GM20431 (cell line): ENCODE data around the gene IFT57.
"Not testable (repeated sequence)": the region's sequence is repeated elsewhere in the genome, so short reads cannot be mapped to it uniquely, and the experiment has no call there.

Experiments
- in situ Hi-C: fragments of 300-500 bp; cut with MseI, MboI; formaldehyde crosslinking; loops from one replicate; pipeline ENCODE4 v1.15.0; 2020; ENCODE audit warnings: low sequenced_read_pairs; ENCODE audit not compliant: unreplicated experiment

Gene IFT57

DNA sequence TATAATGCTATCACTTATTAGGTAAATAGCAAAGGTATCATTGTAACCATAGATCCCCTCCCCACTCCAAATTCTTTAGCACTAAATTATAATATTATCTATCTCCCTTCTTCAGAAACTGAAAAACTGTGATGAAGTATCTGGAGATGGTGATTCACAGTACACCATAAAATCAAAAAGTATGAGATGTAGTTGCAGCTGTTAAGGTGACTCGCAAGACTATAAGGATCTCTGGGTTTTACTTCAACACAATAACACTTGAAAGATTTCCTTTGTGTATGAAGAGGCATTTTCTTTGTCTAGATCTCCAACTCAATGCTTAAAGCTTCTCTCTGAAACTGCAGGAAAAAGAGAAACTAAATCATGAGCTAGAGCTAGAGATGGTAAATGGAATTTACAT is 46.9 kb downstream of the IFT57 start:
- in situ Hi-C loops: no loop called here

DNA sequence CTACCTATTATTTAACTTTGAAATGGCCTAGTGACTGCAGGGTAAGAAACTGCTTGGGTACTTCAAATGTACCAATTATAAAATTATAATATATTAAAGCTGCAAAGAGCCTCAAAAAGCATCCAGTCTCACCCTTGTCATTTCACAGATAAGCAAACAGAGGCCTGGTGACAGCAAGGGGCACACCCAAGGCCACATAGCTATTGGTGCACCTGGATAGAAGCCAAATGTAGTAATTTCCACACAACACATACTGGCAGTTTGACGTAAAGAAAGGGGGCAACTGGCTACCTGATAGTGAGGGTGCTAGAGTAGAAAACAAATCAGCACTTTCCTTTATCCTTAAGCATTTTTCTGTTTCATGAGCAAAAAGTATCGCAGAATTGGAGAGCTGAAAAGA is 51.1 kb downstream of the IFT57 start:
- in situ Hi-C loops: no loop called here

DNA sequence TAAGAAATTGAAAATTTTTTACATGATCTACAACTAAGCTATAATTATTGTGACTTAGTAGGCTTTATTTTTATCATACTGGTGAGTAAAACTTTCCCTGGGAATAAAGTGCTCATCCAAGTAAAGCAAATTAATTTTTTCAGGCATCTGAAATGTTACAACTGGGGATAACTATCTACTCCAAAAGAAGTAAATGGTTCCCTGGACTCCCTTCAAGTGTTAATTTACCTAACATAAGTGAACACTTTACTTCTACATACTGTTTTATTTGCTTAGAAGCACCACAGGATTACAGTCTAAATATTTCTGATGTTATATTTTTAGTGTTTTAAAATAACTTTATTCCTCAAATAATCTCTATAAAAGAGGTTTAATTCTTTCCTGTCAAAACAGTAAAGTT is 57.8 kb downstream of the IFT57 start:
- in situ Hi-C loops: no loop called here

DNA sequence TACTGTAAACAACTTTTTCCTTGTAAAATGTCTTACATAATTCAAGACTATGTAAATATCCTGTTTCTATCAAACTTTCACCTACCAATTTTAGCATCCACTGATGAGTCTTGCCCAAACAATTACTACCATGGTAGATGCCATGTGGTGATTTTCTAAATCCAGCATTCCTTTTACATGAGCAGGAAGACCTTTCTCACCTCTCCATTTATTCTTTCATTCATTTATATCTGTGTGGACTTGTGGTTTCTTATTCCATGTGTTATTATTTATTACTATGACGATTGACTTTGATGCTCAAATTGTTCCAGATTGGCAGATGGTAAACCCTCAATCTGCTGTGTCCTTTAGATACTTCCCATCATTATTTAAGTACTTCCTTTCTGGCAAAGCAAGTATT is 62.4 kb downstream of the IFT57 start:
- in situ Hi-C loops: no loop called here

DNA sequence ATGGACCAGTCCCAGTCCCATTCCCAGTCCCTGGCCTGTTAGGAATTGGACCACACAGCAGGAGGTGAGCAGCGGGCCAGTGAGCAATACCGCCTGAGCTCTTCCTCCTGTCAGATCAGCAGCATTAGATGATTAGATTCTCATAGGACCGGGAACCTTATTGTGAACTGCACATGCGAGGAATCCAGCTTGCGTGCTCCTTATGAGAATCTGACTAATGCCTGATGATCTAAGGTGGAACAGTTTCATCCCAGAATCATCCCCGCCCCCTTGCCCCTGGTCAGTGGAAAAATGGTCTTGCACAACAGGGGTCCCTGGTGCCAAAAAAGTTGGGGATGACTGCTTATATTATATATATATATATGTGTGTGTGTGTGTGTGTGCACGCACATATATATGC is 63.1 kb downstream of the IFT57 start:
- in situ Hi-C loops: no loop called here

DNA sequence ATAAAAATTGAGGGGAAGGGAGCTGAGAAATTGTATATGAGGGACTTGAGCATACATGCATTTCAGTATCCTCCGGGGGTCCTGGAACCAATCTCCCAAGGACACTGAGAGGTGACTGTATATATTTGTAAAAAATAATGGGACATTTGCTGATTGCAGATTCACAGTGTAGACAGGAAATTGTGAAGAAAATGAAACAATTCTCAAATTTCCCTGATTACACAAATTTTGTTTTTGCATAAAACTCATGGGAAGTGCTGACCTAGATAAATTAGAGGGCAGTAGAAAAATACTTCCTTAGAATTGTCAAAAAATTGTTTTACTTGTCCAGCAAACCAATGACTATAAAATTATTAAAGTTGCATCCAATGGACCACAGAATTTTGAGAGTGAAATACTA is 64.0 kb downstream of the IFT57 start:
- in situ Hi-C loops: no loop called here

DNA sequence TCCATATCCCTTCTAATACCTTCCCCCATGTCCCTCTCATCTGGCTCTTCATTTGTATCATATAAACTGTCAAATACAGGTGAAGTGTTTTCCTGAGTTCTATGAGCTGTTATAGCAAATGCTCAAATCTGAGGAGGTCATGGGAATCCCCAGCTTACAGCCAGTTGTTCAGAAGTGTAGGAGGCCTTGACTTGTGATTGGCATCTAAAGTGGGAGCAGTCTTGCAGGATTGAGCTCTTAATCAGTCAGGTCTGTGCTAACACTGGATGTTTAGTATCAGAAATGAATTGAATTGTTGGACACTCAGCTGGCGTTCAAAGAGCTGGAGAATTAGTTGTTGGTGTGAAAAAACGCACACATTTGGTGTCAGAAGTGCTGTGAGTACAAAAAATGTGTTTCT is 65.0 kb downstream of the IFT57 start:
- in situ Hi-C loops: no loop called here

DNA sequence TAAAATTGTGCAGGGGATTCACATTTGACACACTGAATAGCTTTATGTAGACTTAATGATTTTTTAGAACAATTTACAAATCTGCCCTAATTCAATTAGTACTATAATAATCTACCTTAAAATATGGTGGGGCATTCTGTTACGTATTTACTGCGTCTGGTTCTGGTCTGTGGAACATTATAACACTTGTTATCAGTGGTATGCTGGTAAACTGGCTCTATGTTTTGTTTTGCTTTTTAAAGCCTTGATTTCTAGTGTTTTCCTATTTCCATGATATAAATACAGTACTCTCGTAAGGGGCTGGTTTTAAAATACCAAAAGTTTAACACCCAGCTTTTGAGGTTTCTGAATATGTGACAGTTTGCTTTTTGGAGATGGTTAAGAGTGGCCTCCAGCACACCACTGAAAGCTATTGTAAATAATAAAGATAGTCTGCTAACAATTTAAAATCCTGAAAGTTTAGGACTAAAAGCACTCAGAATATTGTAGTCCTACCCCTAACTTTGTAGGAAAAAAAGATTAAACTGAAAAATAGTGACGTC is 65.8 kb downstream of the IFT57 start:
- in situ Hi-C loops: no loop called here

DNA sequence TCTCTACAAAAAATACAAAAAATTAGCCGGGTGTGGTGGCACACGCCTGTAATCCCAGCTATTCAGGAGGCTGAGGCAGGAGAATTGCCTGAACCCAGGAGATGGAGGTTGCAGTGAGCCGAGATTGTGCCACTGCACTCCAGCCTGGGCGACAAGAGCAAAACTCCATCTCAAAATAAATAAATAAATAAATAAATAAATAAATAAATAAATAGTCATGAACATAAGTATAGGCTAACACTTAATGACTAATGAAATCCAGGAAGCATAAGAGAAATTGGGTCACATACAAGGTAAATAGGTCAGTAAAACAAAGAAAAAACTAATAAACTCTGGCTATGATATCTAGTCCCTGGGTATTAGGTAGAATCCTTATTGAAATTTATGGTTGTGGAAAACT is 66.6 kb downstream of the IFT57 start:
- in situ Hi-C loops: not testable (repeated sequence)

DNA sequence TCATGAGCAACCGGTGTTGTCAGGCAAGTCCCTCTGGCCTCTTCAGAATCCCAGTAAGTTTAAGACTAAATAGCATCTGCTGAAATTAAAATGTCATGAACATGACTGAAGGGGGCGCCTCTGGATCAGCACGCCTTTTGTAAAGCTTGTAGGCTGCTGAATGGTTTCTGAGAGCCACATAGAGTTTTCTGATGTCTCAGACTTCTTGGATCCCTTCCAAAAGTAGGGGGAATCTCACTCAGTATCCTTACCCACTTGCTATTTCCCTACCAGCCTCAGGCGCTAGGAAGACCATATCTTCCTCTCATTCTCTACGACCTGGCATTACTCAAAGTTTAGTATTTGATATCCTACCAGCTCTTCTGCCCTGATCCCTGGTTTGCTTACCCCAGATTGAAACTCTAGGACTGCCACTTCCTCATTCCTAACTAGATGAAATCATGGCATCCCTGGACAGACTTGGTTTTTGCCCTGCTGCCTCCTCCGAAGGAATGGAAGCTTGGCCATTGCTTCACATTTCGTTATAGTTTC is 68.7 kb downstream of the IFT57 start:
- in situ Hi-C loops: no loop called here

DNA sequence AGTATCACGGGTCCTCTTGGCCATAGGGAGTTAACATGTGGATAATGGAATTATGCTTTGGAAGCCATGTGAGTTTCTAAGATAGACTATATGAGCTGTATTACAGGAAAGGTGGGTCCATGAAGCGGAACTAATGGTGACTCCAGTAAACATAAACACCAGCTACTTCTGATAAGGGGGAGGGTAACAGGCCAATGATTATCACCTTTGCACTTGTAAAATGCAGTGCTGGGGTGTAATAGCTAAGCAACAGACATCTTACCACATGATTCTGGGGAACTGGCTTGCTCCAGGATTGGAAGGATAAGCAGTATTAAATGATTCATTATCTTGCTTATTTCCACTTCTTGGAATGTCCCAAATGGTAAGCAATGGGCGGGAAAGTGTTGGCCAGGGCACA is 70.0 kb downstream of the IFT57 start:
- in situ Hi-C loops: no loop called here

DNA sequence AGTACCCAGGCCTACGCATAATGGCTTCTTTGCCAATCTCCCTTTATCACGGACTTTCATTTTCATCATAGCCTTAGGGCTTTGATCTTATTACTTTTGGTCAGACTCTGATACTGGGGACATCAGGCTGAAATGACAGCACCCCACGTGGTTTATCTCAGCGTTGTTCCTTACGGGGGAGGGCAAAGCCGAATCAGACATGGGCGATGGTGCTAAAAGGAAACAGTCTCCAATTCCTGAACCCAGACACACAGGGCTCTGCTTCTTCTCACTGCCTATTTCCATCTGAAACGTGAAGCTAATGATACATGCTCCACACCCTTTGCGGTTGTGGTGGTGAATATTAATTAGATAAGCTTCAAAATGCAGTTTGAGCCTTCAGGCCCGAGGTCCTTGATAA is 72.0 kb downstream of the IFT57 start:
- in situ Hi-C loops: no loop called here

DNA sequence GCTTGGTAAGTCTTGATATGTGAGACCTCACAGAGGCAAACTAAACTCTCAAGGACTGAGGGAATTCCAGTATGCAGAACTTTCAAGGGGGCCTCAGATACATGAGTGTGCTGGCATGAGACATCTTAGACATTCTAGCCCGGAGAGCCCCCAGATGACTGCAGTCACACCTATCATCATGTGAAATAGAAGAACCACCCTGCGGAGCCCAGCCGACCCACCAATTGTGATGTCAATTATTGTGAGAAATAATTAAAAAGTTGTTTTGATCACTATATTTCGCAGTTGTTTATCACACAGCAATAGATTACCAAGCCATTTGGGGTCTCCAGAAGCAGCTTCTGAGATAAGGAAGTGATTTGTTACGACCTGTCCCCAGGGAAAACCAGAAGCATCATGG is 76.1 kb downstream of the IFT57 start:
- in situ Hi-C loops: no loop called here

DNA sequence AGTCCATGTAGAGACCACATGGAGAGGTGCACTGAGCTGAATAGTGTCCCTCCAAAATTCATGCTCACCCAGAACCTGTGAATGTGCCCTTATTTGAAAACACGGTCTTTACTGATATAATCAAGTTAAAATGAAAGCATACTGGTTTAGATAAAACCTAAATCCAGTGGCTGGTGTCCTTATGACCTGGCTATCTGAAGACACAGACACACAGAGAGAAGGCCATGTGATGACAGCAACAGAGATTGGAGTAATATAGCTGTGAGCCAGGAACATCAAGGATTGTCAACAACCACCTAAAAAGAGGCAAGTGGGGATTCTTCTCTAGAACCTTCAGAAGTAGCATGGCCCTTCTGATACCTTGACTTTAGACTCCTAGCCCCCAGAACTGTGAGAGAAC is 76.6 kb downstream of the IFT57 start:
- in situ Hi-C loops: no loop called here

DNA sequence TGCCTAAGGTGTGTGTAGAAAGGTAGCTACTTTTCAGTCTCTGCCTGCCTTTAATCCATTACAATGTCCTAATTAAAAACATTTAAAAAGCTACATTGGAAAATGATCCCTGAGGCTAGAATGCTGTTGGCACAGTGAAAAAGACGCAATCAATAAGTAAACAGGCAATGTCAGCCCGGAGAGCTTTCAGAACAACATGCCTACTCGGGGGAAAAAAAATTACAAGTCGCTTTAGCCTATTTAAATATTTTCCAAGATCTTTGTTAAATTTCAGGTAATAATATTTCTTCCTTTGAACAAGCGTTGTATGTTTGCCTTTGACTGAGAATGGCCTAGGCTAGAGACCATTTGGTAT is 84.8 kb downstream of the IFT57 start:
- in situ Hi-C loops: no loop called here

DNA sequence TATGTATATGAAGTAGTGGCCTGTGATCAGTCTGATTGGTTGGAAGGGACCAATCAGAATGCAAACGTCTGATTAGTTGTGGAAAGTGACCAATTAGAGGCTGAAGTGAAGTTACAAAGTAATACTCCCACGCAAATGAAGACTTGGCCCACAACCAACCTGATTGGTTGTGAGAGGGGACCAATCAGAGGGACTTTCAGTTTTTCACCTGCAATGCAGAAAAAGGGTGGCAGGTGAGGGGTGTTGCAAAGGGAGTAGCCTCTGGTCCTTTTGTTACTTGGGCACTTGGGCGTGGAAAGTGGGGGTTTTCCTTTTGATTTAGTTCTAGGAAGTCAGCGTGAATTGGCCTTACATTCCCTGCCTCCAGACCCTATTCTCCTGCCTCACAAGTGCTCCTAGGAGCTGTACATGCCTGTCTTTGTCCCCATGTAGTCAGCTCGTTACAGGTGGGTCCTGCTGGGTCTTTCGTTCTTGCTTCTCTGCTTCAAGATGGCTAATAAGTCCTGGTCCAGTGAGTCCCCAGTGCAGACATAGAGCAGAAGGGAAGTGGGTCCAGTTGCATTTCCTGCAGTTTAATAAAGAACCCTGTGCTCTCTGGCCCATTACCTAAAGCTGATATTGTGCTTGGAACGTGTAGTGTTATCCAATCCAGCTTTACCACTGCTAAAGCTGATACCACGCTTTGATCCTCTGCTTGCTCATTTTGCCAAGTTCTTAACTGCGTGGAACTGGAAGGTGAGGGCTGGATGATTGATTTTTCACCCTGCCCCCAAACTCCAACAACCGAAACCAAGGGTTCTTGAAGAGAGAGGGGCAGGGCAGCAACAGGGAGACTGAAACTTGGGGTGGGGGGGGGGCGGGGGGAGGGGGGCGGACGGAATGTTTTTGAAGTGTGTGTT is 85.4 kb downstream of the IFT57 start:
- in situ Hi-C loops: no loop called here

DNA sequence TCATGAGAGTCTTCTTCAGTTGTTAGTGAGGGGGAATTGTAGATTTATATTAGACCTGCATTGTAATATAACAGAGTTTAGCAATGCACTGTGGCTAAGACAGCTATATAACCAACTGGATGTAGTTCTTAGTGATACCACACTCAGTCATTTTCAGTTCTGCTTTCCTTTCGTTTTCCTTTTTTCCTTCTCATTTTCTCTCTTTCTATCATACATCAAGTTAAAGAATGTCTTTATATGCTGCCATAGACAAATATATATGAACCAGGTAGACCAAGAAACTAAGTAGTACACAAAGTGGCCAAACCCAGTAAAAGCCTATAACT is 87.7 kb downstream of the IFT57 start:
- in situ Hi-C loops: no loop called here

DNA sequence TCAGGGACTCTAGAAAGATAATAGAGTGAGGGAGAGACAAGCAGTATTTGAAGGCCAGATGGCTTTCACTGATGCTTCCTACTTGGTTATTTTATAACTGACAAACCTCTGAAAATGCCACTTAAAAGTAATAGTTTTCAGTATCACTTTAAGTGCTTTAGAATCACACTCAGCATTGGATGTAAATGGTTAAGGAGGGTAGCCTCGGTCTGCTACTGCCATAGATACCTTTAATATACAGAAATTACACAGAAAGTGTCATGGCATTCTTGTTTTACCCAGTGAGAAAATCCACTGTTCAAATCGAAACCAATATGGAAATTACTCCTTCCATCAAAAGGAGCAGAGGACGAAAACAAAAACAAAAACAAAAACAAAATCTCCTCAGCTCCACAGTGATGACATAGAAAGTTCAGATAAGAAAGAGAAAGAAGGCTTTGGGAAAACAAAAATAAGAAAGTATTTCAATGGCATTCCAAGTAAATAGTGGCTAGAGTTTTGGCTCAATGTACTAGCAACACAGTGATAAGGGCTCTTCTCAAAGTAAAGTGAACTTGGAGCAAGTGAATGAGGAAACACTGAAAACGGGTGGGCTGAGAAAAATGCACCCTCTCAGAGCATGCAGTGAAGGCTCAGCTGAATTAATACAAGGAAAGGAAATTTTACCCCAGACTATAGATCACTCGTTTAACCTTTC is 88.2 kb downstream of the IFT57 start:
- in situ Hi-C loops: no loop called here

DNA sequence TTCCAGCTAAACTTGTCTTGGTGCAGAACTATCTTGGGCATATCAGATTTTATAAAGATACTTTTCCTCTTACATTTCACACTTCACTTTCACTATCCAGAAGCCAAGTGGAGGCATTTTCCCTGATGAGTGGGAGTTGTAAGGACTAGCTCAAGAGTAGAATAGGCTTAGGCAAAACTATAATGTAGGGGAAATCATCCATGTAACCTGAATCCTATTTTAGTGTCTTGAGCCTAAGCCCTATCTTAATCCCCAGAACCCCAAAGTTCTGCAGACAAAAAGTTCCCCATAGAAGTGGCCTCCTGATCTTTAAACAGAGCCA is 89.2 kb downstream of the IFT57 start:
- in situ Hi-C loops: no loop called here

DNA sequence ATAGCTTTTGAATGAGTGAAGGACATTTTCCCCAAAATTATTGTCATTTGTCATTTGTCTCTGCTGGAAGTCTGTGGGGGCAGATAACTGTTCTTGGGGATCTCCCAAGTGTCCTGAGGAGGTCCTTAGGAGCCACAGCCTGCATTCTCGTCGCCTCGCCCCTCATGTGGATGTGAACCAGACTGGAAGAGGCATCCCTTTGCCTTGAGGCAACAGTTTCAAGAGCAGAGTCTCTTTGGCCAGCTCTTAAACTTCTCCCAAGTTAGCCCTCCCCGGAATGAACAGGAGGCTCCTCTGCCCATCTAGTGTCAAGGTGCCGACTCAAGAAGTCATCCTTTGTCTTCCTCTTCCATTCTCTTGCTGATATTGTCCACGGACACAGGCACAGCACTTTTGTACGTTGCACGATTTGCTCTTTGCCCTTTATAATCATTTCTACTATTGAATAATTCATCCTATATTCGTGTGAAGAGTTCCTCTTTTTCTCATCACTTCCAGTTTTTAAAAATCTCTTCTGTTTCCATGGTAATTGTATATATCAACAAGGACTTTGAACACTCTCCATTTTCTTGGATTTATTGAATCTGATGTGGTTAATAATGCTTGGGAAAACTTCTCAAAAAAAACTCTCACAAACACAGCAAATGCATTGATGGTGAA is 90.6 kb downstream of the IFT57 start:
- in situ Hi-C loops: no loop called here
